CD14-positive monocyte (primary cell): ENCODE data around the gene ATP6V0B. TPM values are rescaled to one million over a fixed set of nuclear protein-coding genes. Genes with fewer than 3 reads are reported as not detected.

Source experiments
- DNase-seq, 3 donors: peaks; one replicate each; pipeline ENCODE4 v3.0.0-alpha.2; 2011 to 2022
- H2AFZ ChIP-seq: 2 replicates; pipeline ENCODE4 v1.6.0; 2012; ENCODE audit warnings: mild to moderate bottlenecking, low read depth, low read length, inconsistent platforms; ENCODE audit not compliant: insufficient read depth, poor library complexity, severe bottlenecking
- H3K27ac ChIP-seq, 2 donors: 1 replicate in 1 of 2; 2 replicates in 1 of 2; pipeline ENCODE4 v1.5.1; 2012 to 2013; ENCODE audit warnings: low read length in 2 of 2, control low read depth in 1 of 2, inconsistent platforms in 1 of 2, low read depth in 1 of 2, mild to moderate bottlenecking in 1 of 2
- H3K27me3 ChIP-seq, 2 donors: one replicate each; pipeline versions ENCODE4 v1.6.0 to v1.6.1; 2011 to 2013; ENCODE audit warnings: low read length in 2 of 2; ENCODE audit not compliant: control insufficient read depth in 2 of 2, insufficient read depth in 2 of 2
- H3K36me3 ChIP-seq, 2 donors: replicated peaks in 1 of 2; 1 replicate in 1 of 2; 2 replicates in 1 of 2; pipeline versions ENCODE4 v1.5.1 to v1.6.1; 2012 to 2013; ENCODE audit warnings: low read length in 2 of 2, control low read depth in 1 of 2, inconsistent platforms in 1 of 2, mild to moderate bottlenecking in 1 of 2; ENCODE audit not compliant: insufficient read depth in 2 of 2, control insufficient read depth in 1 of 2
- H3K4me1 ChIP-seq, 2 donors: 1 replicate in 1 of 2; 2 replicates in 1 of 2; pipeline versions ENCODE4 v1.5.1 to v1.6.1; 2012 to 2013; ENCODE audit warnings: low read length in 2 of 2, control low read depth in 1 of 2, inconsistent platforms in 1 of 2, mild to moderate bottlenecking in 1 of 2, moderate library complexity in 1 of 2; ENCODE audit not compliant: insufficient read depth in 2 of 2, control insufficient read depth in 1 of 2
- H3K4me2 ChIP-seq: replicated peaks from 2 replicates; pipeline ENCODE3; 2012; ENCODE audit warnings: low read length, moderate library complexity, mild to moderate bottlenecking; ENCODE audit not compliant: poor library complexity, severe bottlenecking; ENCODE audit errors: extremely low read depth
- H3K4me3 ChIP-seq, 3 experiments: fragments of 200-600 bp in 1 of 3; sonication (generic) in 1 of 3; replicated peaks in 1 of 3; 1 replicate in 2 of 3; 2 replicates in 1 of 3; pipeline ENCODE4 v1.5.1; 2011 to 2013; ENCODE audit warnings: low read length in 3 of 3, mild to moderate bottlenecking in 3 of 3, control low read depth in 2 of 3, low read depth in 2 of 3, inconsistent platforms in 1 of 3, moderate library complexity in 1 of 3
- H3K79me2 ChIP-seq: 2 replicates; pipeline ENCODE4 v1.6.0; 2012; ENCODE audit warnings: mild to moderate bottlenecking, control low read depth, inconsistent platforms, low read length, moderate library complexity; ENCODE audit not compliant: insufficient read depth
- H3K9ac ChIP-seq: 2 replicates; pipeline ENCODE4 v1.6.0; 2017; ENCODE audit warnings: low read length, mild to moderate bottlenecking; ENCODE audit not compliant: insufficient read depth, poor library complexity, severe bottlenecking
- H3K9me3 ChIP-seq, 2 donors: replicated peaks in 1 of 2; 1 replicate in 1 of 2; 2 replicates in 1 of 2; pipeline versions ENCODE4 v1.5.1 to v1.6.1; 2012 to 2013; ENCODE audit warnings: low read length in 2 of 2, control low read depth in 1 of 2; ENCODE audit not compliant: control insufficient read depth in 1 of 2, insufficient read depth in 1 of 2
- H4K20me1 ChIP-seq: 2 replicates; pipeline ENCODE4 v1.6.0; 2012; ENCODE audit warnings: mild to moderate bottlenecking, low read length, control low read depth, moderate library complexity; ENCODE audit not compliant: insufficient read depth
- H3K27ac Mint-ChIP-seq, 7 donors: one replicate each; pipeline ENCODE4 v1.8.0; 2020; ENCODE audit warnings: mild to moderate bottlenecking in 7 of 7, mixed read lengths in 7 of 7, moderate library complexity in 6 of 7, inconsistent platforms in 2 of 7
- H3K27me3 Mint-ChIP-seq, 3 donors: one replicate each; pipeline ENCODE4 v1.8.0; 2021 to 2022; ENCODE audit warnings: low read depth in 3 of 3, mild to moderate bottlenecking in 3 of 3, mixed read lengths in 3 of 3, moderate library complexity in 3 of 3, inconsistent platforms in 1 of 3
- H3K36me3 Mint-ChIP-seq, 2 donors: one replicate each; pipeline ENCODE4 v1.8.0; 2020; ENCODE audit warnings: mixed read lengths in 2 of 2, inconsistent platforms in 1 of 2, mild to moderate bottlenecking in 1 of 2
- H3K4me1 Mint-ChIP-seq: one replicate; pipeline ENCODE4 v1.8.0; 2020; ENCODE audit warnings: mild to moderate bottlenecking, mixed read lengths
- H3K4me3 Mint-ChIP-seq, 2 donors: one replicate each; pipeline ENCODE4 v1.8.0; 2020; ENCODE audit warnings: mild to moderate bottlenecking in 2 of 2, mixed read lengths in 2 of 2, moderate library complexity in 1 of 2
- H3K9me3 Mint-ChIP-seq, 7 donors: one replicate each; pipeline ENCODE4 v1.8.0; 2020 to 2022; ENCODE audit warnings: mixed read lengths in 7 of 7, mild to moderate bottlenecking in 6 of 7, moderate library complexity in 6 of 7, inconsistent platforms in 2 of 7
- WGBS: methylation state at CpG from one replicate; pipeline ENCODE4 v1.1.5; 2013; ENCODE audit warnings: missing lambda C conversion rate; ENCODE audit not compliant: insufficient coverage; 5-methylcytosine and 5-hydroxymethylcytosine counted together
- intact Hi-C, 2 donors: fragments of 100-400 bp; cut with micrococcal nuclease; formaldehyde crosslinking; loops; one replicate each; pipeline versions ENCODE4 v1.15.0 to v1.15.1; 2023
- polyA plus RNA-seq, 3 donors: library from polyadenylated mRNA; depleted of rRNA in 1 of 3; unstranded in 2 of 3; stranded (reverse) in 1 of 3; fragments of 300-500 nt in 2 of 3; fragments of >200 nt in 1 of 3; fragmentation: Illumina TruSeq in 2 of 3; gene quantifications; 1 replicate in 2 of 3; 2 replicates in 1 of 3; pipeline ENCODE4 v1.2.3, GENCODE V29; 2012 to 2021
- TF ChIP-seq, protein P1 (sequence below): fragments of 200-600 bp; IDR thresholded peaks from one replicate; pipeline ENCODE4 v1.8.0; 2022; ENCODE audit warnings: antibody characterized with exemption, mild to moderate bottlenecking

The ATP6V0B gene
- polyA plus RNA-seq, 3 donors = 465 to 1,219 (median 954) TPM

DNA sequence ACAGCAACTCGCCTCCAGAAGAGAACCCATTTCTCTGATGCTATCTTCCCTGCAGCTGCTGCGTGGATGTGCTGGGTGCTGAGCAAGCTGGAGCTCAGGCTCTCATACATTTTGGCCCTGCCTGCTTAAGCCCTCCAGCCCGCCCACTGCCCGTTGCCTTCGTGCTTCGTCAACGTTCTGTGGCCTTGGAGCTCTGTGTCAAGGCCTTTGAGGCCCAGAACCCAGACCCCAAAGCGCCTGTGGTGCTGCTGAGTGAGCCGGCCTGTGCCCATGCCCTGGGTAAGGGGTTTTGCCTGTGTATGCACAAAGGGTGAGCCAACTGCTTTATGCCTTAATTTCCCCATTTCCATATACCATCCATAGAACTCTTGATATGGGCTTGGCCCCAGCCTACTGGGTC, 3.8 kb upstream of the ATP6V0B start:
- H3K27me3 Mint-ChIP-seq = peaks cover 0 to 3% (median 1%) of the 10 kb centered on the region in 3 donors
- intact Hi-C loops = loop anchor here in 1 of 2 donors (10.0 kb wide), 2 partner anchors 316 to 384 kb away; partner anchors contain the start of genes ERI3 and KDM4A

DNA sequence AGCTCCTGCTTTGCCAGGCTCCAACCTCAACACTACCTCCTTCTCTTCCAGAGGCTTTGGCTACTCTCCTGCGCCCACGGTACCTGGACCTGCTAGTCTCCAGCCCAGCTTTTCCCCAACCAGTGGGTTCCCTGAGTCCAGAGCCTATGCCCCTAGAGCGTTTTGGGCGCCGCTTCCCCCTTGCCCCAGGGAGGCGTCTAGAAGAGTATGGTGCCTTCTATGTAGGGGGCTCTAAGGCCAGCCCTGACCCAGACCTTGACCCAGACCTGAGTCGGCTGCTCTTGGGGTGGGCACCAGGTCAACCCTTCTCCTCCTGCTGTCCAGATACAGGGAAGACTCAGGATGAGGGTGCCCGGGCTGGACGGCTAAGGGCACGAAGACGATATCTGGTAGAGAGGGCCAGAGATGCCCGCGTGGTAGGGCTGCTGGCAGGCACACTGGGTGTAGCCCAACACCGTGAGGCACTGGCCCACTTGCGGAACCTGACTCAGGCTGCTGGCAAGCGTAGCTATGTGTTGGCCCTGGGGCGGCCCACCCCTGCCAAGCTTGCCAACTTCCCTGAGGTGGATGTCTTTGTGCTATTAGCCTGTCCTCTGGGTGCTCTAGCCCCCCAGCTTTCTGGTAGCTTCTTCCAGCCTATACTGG, 3.3 kb upstream of the ATP6V0B start:
- Mint-ChIP-seq H3K9me3 (no peaks in the 10 kb centered on the region), H3K36me3 (peaks cover 27 to 36% of the 10 kb centered on the region in 2 donors), H3K27ac (peak overlapping the region in 1 of 7 donors; percentile 41), H3K27me3 (peaks cover 0 to 3% (median 1%) of the 10 kb centered on the region in 3 donors), H3K4me3 (no peak overlapping the region), H3K4me1 (peaks cover 32% of the 10 kb centered on the region)
- Histone ChIP-seq H3K4me1 (peaks cover 26 to 36% of the 10 kb centered on the region in 2 donors), H3K9me3 (no peaks in the 10 kb centered on the region), H3K9ac (no peak overlapping the region), H2AFZ (no peak overlapping the region), H3K27ac (no peak overlapping the region), H3K4me2 (no peak overlapping the region), H3K36me3 (peaks cover 12 to 30% of the 10 kb centered on the region in 2 donors), H3K27me3 (no peaks in the 10 kb centered on the region), H4K20me1 (peaks cover 16% of the 10 kb centered on the region), H3K79me2 (peaks cover 30% of the 10 kb centered on the region), H3K4me3 (no peak overlapping the region)
- intact Hi-C loops = loop anchor here in 1 of 2 donors (10.0 kb wide), 2 partner anchors 317 to 383 kb away; partner anchors contain the start of genes ERI3 and KDM4A
- 100% methylated on average over 13 of the region's 17 CpGs for WGBS
- TF ChIP-seq, protein P1, sequence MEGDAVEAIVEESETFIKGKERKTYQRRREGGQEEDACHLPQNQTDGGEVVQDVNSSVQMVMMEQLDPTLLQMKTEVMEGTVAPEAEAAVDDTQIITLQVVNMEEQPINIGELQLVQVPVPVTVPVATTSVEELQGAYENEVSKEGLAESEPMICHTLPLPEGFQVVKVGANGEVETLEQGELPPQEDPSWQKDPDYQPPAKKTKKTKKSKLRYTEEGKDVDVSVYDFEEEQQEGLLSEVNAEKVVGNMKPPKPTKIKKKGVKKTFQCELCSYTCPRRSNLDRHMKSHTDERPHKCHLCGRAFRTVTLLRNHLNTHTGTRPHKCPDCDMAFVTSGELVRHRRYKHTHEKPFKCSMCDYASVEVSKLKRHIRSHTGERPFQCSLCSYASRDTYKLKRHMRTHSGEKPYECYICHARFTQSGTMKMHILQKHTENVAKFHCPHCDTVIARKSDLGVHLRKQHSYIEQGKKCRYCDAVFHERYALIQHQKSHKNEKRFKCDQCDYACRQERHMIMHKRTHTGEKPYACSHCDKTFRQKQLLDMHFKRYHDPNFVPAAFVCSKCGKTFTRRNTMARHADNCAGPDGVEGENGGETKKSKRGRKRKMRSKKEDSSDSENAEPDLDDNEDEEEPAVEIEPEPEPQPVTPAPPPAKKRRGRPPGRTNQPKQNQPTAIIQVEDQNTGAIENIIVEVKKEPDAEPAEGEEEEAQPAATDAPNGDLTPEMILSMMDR = no peak
- DNase-seq = no peak

More for the DNA sequence above, 3.8 kb upstream of the ATP6V0B start:
- H3K9me3 ChIP-seq = no peaks in the 10 kb centered on the region
- peaks cover 6 to 29% of the 10 kb centered on the region in 2 donors for H3K36me3 ChIP-seq
- Mint-ChIP-seq H3K36me3 (peaks cover 26 to 32% of the 10 kb centered on the region in 2 donors), H3K27ac (no peak overlapping the region), H3K4me3 (no peak overlapping the region), H3K9me3 (no peaks in the 10 kb centered on the region), H3K4me1 (peaks cover 26% of the 10 kb centered on the region)
- no peak overlapping the region for H2AFZ ChIP-seq
- H4K20me1 ChIP-seq = peaks cover 11% of the 10 kb centered on the region
- no peak overlapping the region for H3K9ac ChIP-seq
- H3K4me1 ChIP-seq = peaks cover 20 to 30% of the 10 kb centered on the region in 2 donors
- peak overlapping the region; percentile 92 for H3K4me2 ChIP-seq
- peak overlapping the region in 1 of 3 experiments; percentile 94 for H3K4me3 ChIP-seq
- H3K79me2 ChIP-seq = peaks cover 24% of the 10 kb centered on the region
- DNase-seq = no peak
- H3K27me3 ChIP-seq = no peaks in the 10 kb centered on the region
- TF ChIP-seq, protein P1 = no peak
- 95% methylated on average over 7 of the region's 9 CpGs for WGBS
- H3K27ac ChIP-seq = no peak overlapping the region
